GM18858 (cell line): ENCODE measurements around the gene EPB41L2.

ENCODE experiments used
- ATAC-seq: cut with Tn5 transposase; IDR thresholded peaks from one replicate; pipeline ENCODE4 v1.9.1; 2021; ENCODE audit not compliant: unreplicated experiment

Gene EPB41L2

GRCh38 chr6:130843575-130844320, 219.3 kb downstream of the EPB41L2 start:
- ATAC-seq = peak; percentile 84

GRCh38 chr6:130841128-130841728, 221.8 kb downstream of the EPB41L2 start:
- ATAC-seq = no peak

- ATAC-seq = no peak
These were observed 223.0 kb downstream of the EPB41L2 start for GRCh38 chr6:130840050-130840449.

GRCh38 chr6:130839379-130839778, 223.7 kb downstream of the EPB41L2 start:
- no peak for ATAC-seq

GRCh38 chr6:130838951-130839350, 224.1 kb downstream of the EPB41L2 start:
- ATAC-seq = no peak

- ATAC-seq = no peak
These were observed 224.7 kb downstream of the EPB41L2 start for GRCh38 chr6:130838250-130838860.

GRCh38 chr6:130837067-130837466, 226.0 kb downstream of the EPB41L2 start:
- no peak for ATAC-seq

- no peak for ATAC-seq
These were observed 226.9 kb downstream of the EPB41L2 start for GRCh38 chr6:130836055-130836640.

- no peak for ATAC-seq
These were observed 228.4 kb downstream of the EPB41L2 start for GRCh38 chr6:130834482-130835251.

- ATAC-seq = no peak
These were observed 229.5 kb downstream of the EPB41L2 start for GRCh38 chr6:130833569-130833968.

GRCh38 chr6:130831607-130832006, 231.4 kb downstream of the EPB41L2 start:
- no peak for ATAC-seq

GRCh38 chr6:130829333-130829910, 233.6 kb downstream of the EPB41L2 start:
- ATAC-seq = no peak

- ATAC-seq = no peak
These were observed 235.5 kb downstream of the EPB41L2 start, which contains the start of gene SMLR1 for GRCh38 chr6:130827247-130828149. SMLR1 (plus strand) TSS chr6:130827406; CDS start chr6:130827414, 8 bp downstream.

GRCh38 chr6:130826442-130827246, 236.4 kb downstream of the EPB41L2 start:
- no peak for ATAC-seq

- ATAC-seq = no peak
These were observed 237.1 kb downstream of the EPB41L2 start for GRCh38 chr6:130825772-130826441.

GRCh38 chr6:130824978-130825694, 237.9 kb downstream of the EPB41L2 start:
- no peak for ATAC-seq

GRCh38 chr6:130822736-130823135, 240.3 kb downstream of the EPB41L2 start:
- no peak for ATAC-seq
